Neutrophil (primary cell): ENCODE data around the gene MPST.

Experiments used
- H3K27ac ChIP-seq: fragments of 200-600 bp; sonication (generic); 2 replicates; pipeline ENCODE4 v1.5.1; 2016; ENCODE audit warnings: mild to moderate bottlenecking, moderate library complexity
- H3K27me3 ChIP-seq: fragments of 200-600 bp; sonication (generic); 2 replicates; pipeline ENCODE4 v1.6.0; 2016; ENCODE audit warnings: mild to moderate bottlenecking
- H3K36me3 ChIP-seq: fragments of 200-600 bp; sonication (generic); 2 replicates; pipeline ENCODE4 v1.5.1; 2017
- H3K4me1 ChIP-seq, 2 experiments: fragments of 200-600 bp in 1 of 2; sonication (generic) in 1 of 2; 1 replicate in 1 of 2; 2 replicates in 1 of 2; pipeline versions ENCODE4 v1.5.1 to v1.6.1; 2013 to 2016; ENCODE audit warnings: low read depth in 1 of 2, low read length in 1 of 2, mild to moderate bottlenecking in 1 of 2, moderate library complexity in 1 of 2; ENCODE audit not compliant: control insufficient read depth in 1 of 2, insufficient read depth in 1 of 2
- H3K4me3 ChIP-seq, 2 experiments: fragments of 200-600 bp in 1 of 2; sonication (generic) in 1 of 2; 1 replicate in 1 of 2; 2 replicates in 1 of 2; pipeline ENCODE4 v1.5.1; 2013 to 2016; ENCODE audit warnings: low read depth in 1 of 2, low read length in 1 of 2, mild to moderate bottlenecking in 1 of 2, moderate library complexity in 1 of 2
- H3K9me3 ChIP-seq: fragments of 200-600 bp; sonication (generic); 2 replicates; pipeline ENCODE4 v1.5.1; 2016
- TF ChIP-seq, protein P1 (sequence below): fragments of 200-600 bp; sonication (generic); IDR thresholded peaks from 2 replicates; pipeline ENCODE4 v1.5.1; 2016; ENCODE audit warnings: antibody characterized with exemption

The MPST gene

DNA sequence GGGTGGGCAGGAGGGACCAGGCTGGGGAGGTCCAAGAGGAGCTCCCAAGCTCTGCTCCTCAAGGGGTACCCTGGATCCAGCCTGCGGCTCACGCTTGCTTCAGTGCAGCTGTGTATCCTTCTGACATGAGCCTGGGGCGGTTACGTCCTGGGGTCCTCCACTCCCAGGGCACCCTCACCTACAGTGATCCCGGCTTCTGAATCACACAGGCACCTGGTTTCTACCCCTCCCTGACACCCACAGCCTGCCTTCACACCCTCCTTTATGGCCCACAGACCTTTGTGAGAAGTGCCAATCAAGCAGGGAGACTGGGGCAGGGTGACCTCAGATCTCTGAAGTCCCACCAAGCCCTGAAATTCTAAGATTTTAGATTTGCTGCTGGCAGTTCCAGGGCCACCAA is 1.5 kb downstream of the MPST start:
- peak overlapping the region; percentile 91 for H3K27ac ChIP-seq
- TF ChIP-seq, protein P1, sequence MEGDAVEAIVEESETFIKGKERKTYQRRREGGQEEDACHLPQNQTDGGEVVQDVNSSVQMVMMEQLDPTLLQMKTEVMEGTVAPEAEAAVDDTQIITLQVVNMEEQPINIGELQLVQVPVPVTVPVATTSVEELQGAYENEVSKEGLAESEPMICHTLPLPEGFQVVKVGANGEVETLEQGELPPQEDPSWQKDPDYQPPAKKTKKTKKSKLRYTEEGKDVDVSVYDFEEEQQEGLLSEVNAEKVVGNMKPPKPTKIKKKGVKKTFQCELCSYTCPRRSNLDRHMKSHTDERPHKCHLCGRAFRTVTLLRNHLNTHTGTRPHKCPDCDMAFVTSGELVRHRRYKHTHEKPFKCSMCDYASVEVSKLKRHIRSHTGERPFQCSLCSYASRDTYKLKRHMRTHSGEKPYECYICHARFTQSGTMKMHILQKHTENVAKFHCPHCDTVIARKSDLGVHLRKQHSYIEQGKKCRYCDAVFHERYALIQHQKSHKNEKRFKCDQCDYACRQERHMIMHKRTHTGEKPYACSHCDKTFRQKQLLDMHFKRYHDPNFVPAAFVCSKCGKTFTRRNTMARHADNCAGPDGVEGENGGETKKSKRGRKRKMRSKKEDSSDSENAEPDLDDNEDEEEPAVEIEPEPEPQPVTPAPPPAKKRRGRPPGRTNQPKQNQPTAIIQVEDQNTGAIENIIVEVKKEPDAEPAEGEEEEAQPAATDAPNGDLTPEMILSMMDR: no peak
- H3K36me3 ChIP-seq: peaks cover 32% of the 10 kb centered on the region
- peaks cover 31 to 37% of the 10 kb centered on the region in 2 experiments for H3K4me1 ChIP-seq
- no peaks in the 10 kb centered on the region for H3K27me3 ChIP-seq
- no peak overlapping the region for H3K4me3 ChIP-seq
- no peaks in the 10 kb centered on the region for H3K9me3 ChIP-seq

DNA sequence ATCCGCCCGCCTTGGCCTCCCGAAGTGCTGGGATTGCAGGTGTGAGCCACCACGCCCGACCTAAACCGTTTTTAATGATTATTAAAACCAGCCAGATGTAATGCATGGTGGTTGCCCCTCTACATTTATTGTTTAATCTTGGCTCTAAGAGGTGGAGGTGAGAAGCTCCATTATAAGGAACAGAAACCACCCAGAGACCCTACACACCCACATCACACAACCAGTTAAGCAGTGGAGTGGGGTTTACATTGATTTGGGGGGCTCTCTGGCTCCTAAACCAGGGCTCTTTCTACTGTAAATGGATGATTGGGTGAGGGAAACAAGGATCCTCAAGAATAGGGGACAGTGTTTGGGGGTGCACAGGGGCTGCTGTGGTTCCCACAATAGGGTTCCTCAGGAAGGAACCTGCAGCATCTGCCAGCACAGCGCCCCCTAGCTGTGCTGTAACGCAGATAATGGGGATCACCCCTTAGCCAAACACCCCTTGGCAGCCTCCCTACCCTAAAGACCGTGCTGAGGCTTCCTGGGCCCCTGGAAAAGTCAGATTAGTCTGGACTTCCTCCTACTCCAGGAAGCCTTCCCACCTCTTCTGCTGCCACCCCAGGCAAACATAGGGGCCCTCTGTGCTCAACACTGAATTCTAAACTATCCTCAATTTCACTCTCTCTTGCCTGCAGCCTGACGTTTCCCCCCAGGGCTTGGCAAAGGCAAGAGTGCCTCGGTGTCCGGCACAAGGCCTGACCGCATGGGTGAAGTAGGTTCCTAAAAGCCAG is 2.4 kb downstream of the MPST start:
- TF ChIP-seq, protein P1: peak; percentile 70
- Histone ChIP-seq H3K4me1 (peaks cover 30 to 37% of the 10 kb centered on the region in 2 experiments), H3K27me3 (no peaks in the 10 kb centered on the region), H3K4me3 (no peak overlapping the region), H3K9me3 (no peaks in the 10 kb centered on the region), H3K27ac (no peak overlapping the region), H3K36me3 (peaks cover 33% of the 10 kb centered on the region)

DNA sequence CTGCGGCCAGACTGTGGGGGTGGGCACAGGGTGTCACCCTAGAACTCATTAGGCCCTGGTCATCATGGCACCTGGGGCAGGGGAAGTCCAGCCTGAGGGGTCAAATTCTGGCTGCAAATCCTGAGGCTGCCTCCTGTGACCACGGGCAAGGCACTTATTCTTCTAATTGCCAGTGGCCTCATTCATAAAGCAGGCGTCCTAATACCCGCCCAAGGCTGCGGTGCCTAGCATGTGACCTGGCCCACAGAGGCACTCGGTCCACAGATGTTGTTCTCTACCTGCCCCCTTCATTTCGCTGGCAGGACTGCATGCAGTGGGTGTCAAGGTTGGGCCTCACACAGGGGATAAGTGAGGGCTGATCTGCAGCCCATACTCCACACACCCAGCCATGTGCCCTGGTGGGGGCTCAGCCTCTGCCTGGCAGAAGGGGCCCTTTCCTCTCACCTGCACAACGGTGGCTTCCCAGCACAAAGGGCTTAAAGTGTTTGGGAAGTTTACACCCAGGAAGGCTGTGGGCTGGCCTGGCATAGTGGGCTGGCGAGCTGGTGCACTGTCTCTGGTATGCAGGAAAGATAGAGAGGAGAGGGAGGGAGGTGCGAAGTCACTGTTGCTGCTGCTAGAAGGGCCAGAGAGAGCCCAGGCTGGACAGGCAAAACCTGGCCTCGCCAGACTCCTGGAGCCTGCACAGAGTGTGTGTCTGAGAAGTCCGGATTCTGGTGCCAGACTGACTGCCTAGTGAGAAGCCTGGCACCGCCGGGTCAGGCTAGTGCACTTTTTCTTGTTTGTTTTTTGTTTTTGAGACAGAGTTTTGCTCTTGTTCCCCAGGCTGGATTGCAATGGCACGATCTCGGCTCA is 3.2 kb downstream of the MPST start:
- H3K36me3 ChIP-seq: peaks cover 38% of the 10 kb centered on the region

DNA sequence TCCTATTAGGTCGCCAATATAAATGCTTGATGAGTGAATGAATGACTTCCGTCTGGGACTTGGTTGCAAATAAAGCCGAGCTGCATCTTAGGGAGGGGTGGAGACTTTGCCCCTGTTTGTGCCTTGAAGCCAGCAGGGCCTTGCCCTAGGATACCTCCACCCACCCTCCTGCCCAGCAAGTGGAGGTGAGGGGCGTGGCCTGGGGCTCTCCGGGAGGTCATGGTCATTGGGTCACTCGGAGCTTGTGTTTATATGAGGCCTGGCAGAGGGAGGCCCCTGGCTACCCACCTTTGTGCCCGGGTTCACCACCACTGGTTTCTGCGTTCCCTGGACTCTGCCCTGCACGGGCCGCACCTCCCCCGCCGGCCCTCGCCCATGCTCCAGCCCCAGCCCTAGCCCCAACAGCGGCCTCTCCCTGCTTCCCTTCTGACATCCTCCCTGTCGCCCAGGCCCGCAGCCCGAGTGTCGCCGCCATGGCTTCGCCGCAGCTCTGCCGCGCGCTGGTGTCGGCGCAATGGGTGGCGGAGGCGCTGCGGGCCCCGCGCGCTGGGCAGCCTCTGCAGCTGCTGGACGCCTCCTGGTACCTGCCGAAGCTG is 4.3 kb downstream of the MPST start:
- TF ChIP-seq, protein P1: no peak
- no peaks in the 10 kb centered on the region for H3K27me3 ChIP-seq
- H3K4me1 ChIP-seq: peaks cover 11 to 19% of the 10 kb centered on the region in 2 experiments
- no peak overlapping the region for H3K27ac ChIP-seq
- no peak overlapping the region for H3K4me3 ChIP-seq
- no peaks in the 10 kb centered on the region for H3K9me3 ChIP-seq
- peaks cover 46% of the 10 kb centered on the region for H3K36me3 ChIP-seq

More for the DNA sequence above, 3.2 kb downstream of the MPST start:
- H3K27me3 ChIP-seq: no peaks in the 10 kb centered on the region
- TF ChIP-seq, protein P1: no peak
- H3K27ac ChIP-seq: no peak overlapping the region
- H3K4me1 ChIP-seq: peaks cover 22 to 30% of the 10 kb centered on the region in 2 experiments
- H3K9me3 ChIP-seq: no peaks in the 10 kb centered on the region
- no peak overlapping the region for H3K4me3 ChIP-seq

DNA sequence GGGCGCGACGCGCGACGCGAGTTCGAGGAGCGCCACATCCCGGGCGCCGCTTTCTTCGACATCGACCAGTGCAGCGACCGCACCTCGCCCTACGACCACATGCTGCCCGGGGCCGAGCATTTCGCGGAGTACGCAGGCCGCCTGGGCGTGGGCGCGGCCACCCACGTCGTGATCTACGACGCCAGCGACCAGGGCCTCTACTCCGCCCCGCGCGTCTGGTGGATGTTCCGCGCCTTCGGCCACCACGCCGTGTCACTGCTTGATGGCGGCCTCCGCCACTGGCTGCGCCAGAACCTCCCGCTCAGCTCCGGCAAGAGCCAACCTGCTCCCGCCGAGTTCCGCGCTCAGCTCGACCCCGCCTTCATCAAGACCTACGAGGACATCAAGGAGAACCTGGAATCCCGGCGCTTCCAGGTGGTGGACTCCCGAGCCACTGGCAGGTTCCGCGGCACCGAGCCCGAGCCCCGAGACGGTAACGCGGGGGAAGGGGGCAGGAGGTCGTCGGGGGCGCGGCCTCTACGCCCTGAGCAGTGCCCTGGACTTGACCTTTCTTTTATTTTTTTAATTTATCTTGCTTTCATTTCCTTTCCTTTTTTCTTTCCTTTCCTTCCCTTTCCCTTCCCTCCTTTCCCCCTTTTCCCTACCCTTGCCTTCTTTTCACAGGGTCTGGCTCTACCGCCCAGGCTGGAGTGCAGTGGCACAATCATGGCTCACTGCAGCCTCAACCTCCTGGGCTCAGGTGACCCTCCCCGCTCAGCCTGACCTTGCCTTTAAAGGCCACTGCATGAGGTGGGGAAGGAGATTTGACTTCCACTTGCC is 5.0 kb downstream of the MPST start:
- TF ChIP-seq, protein P1: no peak
- Histone ChIP-seq H3K9me3 (no peaks in the 10 kb centered on the region), H3K4me3 (no peak overlapping the region), H3K27me3 (no peaks in the 10 kb centered on the region), H3K27ac (no peak overlapping the region), H3K4me1 (peaks cover 11 to 18% of the 10 kb centered on the region in 2 experiments), H3K36me3 (peaks cover 53% of the 10 kb centered on the region)
